ENCODE data around the gene VPS51.

VPS51 gene

DNA sequence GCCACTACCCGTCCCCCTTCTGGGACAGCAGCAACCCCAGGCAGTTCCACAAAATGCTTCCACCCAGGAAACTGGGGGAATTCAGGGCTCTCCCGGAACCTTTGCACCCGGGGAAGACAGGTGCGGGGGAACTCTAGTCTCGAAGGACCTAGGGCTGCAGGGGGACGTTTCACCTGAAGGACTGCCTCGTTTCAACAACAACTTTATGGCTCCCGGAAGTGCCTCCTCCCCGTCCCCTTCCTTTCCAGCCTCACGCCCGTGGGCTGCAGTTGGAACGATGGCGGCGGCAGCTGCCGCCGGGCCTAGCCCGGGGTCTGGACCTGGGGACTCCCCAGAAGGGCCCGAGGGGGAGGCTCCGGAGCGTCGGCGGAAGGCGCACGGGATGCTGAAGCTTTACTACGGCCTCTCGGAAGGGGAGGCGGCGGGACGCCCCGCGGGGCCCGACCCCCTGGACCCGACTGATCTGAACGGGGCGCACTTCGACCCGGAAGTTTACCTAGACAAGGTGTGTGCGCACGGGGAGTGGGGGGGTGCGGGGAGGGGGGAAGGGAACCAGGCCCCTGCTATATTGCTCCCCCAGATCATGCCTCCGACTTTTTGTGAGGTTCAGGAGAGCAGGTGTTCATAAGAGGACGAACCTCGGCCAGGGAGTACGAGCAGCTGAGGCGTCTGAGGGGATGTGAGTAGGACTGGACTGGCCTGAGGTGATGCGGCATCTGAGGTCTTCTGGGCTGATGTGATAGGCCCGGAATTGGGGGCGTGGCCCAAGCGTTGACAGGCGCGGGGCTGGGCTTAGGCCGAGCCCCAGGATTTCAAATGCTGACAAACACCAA is at the start of gene VPS51:
TSS of gene VPS51 (plus strand) at position 241 of the 833 bp plus-strand sequence. CDS start at position 278, 37 bp downstream.
- DNase-seq (ENCODE audit: low read depth in 2 of 2) = peak; percentile 77 to 78

- peak; percentile 24 to 29 for DNase-seq (ENCODE audit: low read depth in 2 of 2)
Observed at GRCh38 chr11:65047581-65048422, 48.2 kb upstream of the VPS51 start.

- no peak for DNase-seq (ENCODE audit: low read depth in 2 of 2)
Observed at GRCh38 chr11:65051398-65051858, 44.6 kb upstream of the VPS51 start.

DNA sequence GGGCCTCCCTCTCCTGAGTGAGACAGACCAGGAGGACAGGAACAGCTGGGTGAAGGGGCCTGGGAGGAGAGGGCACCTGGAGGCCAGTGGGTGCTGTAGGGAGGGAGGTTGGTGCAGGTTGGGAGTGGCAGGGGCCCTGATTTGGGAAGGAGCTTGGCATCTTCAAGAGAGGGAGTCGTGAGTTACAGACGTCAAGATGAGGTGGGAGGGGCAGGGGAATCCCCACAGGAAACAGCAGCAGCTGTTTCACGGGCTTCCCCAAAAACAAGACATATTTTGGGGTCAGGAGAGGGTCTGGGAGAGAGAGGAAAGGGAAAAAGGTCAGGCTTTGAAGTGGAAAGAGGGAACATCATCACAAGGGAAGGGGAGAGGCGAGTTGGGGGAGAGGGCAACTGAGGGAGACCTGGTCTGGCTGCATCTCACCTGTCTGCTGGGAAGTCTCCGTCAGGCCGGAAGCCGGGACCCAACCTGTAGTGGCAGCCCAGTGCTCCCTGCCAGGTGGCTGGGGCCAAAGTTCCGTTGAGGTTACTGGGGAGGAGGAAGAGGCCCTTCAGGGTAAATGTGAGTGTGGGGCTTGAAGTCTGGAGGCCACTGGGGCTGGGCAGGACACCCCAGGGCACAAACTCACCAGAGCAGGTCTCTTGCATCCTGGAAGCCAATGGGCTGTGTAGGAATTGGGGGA is 42.0 kb upstream of the VPS51 start:
- no peak for DNase-seq (ENCODE audit: low read depth in 2 of 2)

DNA sequence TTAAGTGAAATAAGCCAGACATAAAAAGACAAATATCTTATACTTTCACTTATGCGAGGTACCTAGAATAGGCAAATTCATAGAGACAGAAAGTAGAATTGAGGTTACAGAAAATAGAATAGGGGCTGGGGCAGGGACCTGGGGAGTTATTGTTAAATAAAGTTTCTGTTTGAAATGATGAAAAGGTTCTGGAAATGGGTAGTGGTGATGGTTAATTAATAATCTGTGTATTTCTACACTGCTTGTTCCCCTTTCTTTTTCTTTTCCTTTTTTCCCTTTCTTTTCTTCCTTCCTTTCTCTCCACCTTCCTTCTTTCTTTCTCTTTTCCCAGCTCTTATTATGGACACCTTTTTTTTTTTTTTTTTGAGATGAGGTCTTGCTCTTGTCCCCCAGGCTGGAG is 40.5 kb upstream of the VPS51 start:
- DNase-seq (ENCODE audit: low read depth in 2 of 2) = no peak

- no peak for DNase-seq (ENCODE audit: low read depth in 2 of 2)
Observed at GRCh38 chr11:65056999-65057398, 39.0 kb upstream of the VPS51 start.

- no peak for DNase-seq (ENCODE audit: low read depth in 2 of 2)
Observed at GRCh38 chr11:65057526-65057925, 38.5 kb upstream of the VPS51 start.

- no peak for DNase-seq (ENCODE audit: low read depth in 2 of 2)
Observed at GRCh38 chr11:65058012-65058411, 38.0 kb upstream of the VPS51 start.

DNA sequence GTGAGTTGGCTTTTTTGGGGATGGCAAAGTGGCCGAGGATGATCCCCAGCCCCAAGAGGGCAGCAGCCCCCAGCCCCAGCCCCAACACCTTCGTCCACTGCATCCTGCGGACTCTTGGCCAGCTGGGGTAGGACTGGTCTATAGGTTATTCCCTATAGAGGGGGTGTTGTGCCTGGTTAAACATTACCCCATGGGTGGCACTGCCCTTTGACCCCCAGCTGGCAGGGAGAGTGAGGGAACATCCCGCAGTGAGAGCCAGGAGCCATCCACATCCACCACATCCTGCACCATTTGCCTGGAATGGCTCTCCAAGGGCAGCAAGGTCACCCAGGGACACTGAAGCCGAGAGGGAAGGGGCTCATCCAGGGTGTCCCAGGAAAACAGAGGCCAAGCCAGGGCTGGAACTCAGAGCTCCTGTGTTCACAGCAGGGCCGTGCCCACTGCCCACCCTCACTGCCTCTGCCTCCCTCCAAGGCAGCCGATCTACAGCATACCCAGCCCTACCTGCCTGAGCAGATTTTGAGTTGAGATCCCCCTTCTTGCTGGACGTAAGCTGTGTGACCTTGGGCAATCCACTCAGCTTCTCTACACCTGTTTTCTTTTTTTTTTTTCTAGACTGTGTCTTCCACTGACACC is 37.5 kb upstream of the VPS51 start, which contains the start of gene NAALADL1:
TSS of gene NAALADL1 (minus strand) at position 135 of the 636 bp plus-strand sequence. CDS start at position 103, 32 bp downstream.
- DNase-seq (ENCODE audit: low read depth in 2 of 2) = no peak

DNA sequence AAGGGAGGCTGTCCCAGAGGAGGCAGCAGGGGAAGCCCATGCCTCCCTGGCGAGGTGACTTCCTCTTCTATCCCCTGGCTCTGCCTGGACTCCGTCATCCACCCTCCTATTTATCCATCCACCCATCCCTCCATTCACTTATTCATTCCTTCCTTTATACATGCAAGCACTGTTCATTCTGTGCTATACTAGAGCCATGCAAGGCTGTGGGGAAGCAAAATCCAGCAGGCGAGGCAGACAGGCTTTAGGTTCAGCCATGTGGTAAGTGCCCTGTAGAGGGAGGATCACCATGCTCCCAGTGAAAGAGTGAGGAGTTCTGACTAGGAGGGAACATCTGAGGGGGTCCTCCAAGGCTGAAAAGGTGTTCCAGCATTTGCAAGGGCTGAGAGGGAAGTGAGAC is 36.5 kb upstream of the VPS51 start:
- no peak for DNase-seq (ENCODE audit: low read depth in 2 of 2)

GRCh38 chr11:65059959-65060824 is 35.8 kb upstream of the VPS51 start:
- no peak for DNase-seq (ENCODE audit: low read depth in 2 of 2)

- DNase-seq (ENCODE audit: low read depth in 2 of 2) = no peak
Observed at GRCh38 chr11:65060913-65061408, 35.1 kb upstream of the VPS51 start.

DNA sequence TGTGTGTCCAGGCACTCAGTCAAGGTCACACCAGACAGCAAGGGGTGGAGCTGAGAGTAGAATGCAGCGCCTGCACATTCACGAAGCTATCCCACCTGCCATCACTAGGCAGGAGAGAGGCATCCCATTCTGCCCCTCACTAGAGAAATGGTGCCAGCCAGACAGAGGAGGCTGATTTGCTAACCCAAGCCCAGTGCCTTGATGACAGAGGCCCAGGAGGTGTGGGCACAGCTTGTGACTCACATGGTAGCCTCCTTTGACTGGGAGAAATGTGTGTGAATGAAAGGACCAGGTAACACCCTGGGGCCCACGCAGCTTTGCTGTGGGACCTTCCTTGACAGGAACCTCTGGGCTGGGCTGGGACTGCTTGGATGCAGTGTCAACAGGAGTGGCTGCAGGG is 32.5 kb upstream of the VPS51 start:
- no peak for DNase-seq (ENCODE audit: low read depth in 2 of 2)

DNA sequence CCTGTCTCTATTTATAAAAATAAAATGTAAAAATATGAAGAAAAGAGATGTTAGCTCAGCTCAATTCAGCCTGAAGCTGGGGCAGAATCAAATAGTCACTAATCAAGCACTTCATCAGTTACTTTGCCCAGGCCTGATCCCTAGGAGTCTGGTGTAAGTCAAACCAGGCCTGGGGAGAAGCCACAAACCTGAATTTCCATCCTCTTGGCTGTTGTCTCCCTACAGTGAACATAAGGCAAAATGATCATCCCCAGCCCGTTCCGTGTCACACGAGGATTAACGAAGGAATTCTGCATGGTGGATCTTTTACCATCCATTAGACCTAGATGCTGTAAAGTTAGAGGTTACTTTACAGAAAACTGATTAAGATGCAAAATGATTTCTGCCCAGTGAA is 31.2 kb upstream of the VPS51 start:
- no peak for DNase-seq (ENCODE audit: low read depth in 2 of 2)

- no peak for DNase-seq (ENCODE audit: low read depth in 2 of 2)
Observed at GRCh38 chr11:65065851-65066250, 30.2 kb upstream of the VPS51 start.

- no peak for DNase-seq (ENCODE audit: low read depth in 2 of 2)
Observed at GRCh38 chr11:65066315-65066714, 29.7 kb upstream of the VPS51 start.

- no peak for DNase-seq (ENCODE audit: low read depth in 2 of 2)
Observed at GRCh38 chr11:65066805-65067291, 29.2 kb upstream of the VPS51 start.

DNA sequence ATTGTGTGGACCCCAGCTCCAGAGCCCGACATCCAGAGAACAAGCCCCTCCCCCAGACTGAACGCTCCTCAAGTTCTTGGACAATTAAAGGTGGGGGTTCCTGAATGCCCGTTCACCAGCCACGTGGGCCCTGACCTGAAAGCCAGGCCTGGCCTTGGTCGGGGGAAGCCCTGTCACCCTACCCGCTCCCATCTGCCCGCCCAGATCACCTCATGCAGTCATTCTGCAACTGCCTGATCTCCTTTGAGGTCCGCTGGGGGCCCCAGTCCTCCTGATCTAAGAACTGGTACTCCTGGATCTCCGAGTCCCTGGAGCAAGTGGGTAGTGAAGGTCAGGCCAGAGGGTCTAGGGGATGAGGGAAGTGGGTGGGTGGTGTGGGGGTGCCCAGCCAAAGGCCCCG is 28.6 kb upstream of the VPS51 start:
- no peak for DNase-seq (ENCODE audit: low read depth in 2 of 2)

- DNase-seq (ENCODE audit: low read depth in 2 of 2) = no peak
Observed at GRCh38 chr11:65069217-65069616, 26.8 kb upstream of the VPS51 start.
